Endothelial cell of umbilical vein (primary cell): ENCODE results near the gene GMPPB. TPM values are rescaled to one million over a fixed set of nuclear protein-coding genes. Genes with fewer than 3 reads are reported as not detected.

ENCODE experiments used
- BruUV-seq: library from RNA; stranded (reverse); fragments of 400-500 nt; replicated peaks from 2 replicates; lab custom pipeline; 2021; lab: Mats Ljungman, UMichigan
- CTCF ChIA-PET: fragments of 300-600, 350-600 bp; sonication (Branson Sonifier 250); formaldehyde crosslinking; loops from one replicate; lab custom pipeline; 2021; ENCODE audit warnings: antibody characterized with exemption, inconsistent platforms; lab: Charles Lee
- POLR2A ChIA-PET: fragments of 300-600, 350-600 bp; sonication (Branson Sonifier 250); formaldehyde crosslinking; loops from one replicate; lab custom pipeline; 2021; ENCODE audit warnings: antibody characterized with exemption, inconsistent platforms; lab: Charles Lee
- DNase-seq: peaks from one replicate; pipeline ENCODE4 v3.0.0-alpha.2; 2011; ENCODE audit warnings: low read depth, low spot score
- FAIRE-seq: peaks from 2 replicates; lab custom pipeline; 2011; peaks lifted over from hg19 to GRCh38; lab: Jason Lieb, UNC
- H2AFZ ChIP-seq: 2 replicates; pipeline ENCODE4 v1.6.0; 2012; ENCODE audit warnings: low read depth, low read length, control low read depth, inconsistent platforms
- H3K27ac ChIP-seq: 2 replicates; pipeline ENCODE4 v1.5.1; 2011; ENCODE audit warnings: low read depth, mild to moderate bottlenecking, control low read depth, low read length, moderate library complexity; ENCODE audit not compliant: insufficient read depth
- H3K27me3 ChIP-seq, 2 experiments: 2 replicates each; pipeline versions ENCODE4 v1.6.0 to v1.6.1; 2011; ENCODE audit warnings: low read length in 2 of 2, mixed read lengths in 1 of 2; ENCODE audit not compliant: control insufficient read depth in 2 of 2, insufficient read depth in 2 of 2
- H3K36me3 ChIP-seq, 2 experiments: 2 replicates in 1 of 2; 3 replicates in 1 of 2; pipeline ENCODE4 v1.5.1; 2011; ENCODE audit warnings: low read length in 2 of 2, mild to moderate bottlenecking in 1 of 2, moderate library complexity in 1 of 2; ENCODE audit not compliant: control insufficient read depth in 2 of 2, insufficient read depth in 2 of 2; ENCODE audit errors: extremely low read depth in 1 of 2
- H3K4me1 ChIP-seq: 3 replicates; pipeline ENCODE4 v1.5.1; 2011; ENCODE audit warnings: mild to moderate bottlenecking, low read length; ENCODE audit not compliant: control insufficient read depth, insufficient read depth; ENCODE audit errors: extremely low read depth
- H3K4me2 ChIP-seq: 2 replicates; pipeline ENCODE4 v1.6.1; 2011; ENCODE audit warnings: low read length, control low read depth, mixed read lengths; ENCODE audit not compliant: insufficient read depth
- H3K4me3 ChIP-seq, 3 experiments: fragments of 200-600 bp in 1 of 3; sonication (generic), shearing (Covaris generic) in 1 of 3; replicated peaks in 1 of 3; 2 replicates each; pipeline ENCODE4 v1.5.1; 2011 to 2016; ENCODE audit warnings: control low read depth in 3 of 3, low read length in 3 of 3, mild to moderate bottlenecking in 2 of 3, inconsistent platforms in 1 of 3, low read depth in 1 of 3, moderate library complexity in 1 of 3; ENCODE audit not compliant: insufficient read depth in 1 of 3
- H3K79me2 ChIP-seq: 2 replicates; pipeline ENCODE4 v1.6.0; 2012; ENCODE audit warnings: low read length, inconsistent platforms; ENCODE audit not compliant: control insufficient read depth, insufficient read depth
- H3K9ac ChIP-seq: replicated peaks from 2 replicates; pipeline ENCODE3; 2011; ENCODE audit warnings: low read length, control low read depth; ENCODE audit not compliant: insufficient read depth; ENCODE audit errors: extremely low read depth
- H3K9me1 ChIP-seq: replicated peaks from 3 replicates; pipeline ENCODE4 v1.6.0; 2011; ENCODE audit warnings: mild to moderate bottlenecking, low read length; ENCODE audit not compliant: control insufficient read depth, insufficient read depth; ENCODE audit errors: extremely low read depth
- H3K9me3 ChIP-seq: replicated peaks from 2 replicates; pipeline ENCODE4 v1.5.1; 2012; ENCODE audit warnings: low read length, inconsistent platforms; ENCODE audit not compliant: control insufficient read depth, insufficient read depth
- H4K20me1 ChIP-seq: replicated peaks from 2 replicates; pipeline ENCODE3; 2011; ENCODE audit warnings: mild to moderate bottlenecking, low read length; ENCODE audit not compliant: control insufficient read depth, insufficient read depth; ENCODE audit errors: extremely low read depth
- EZH2 ChIP-seq: IDR thresholded peaks from 2 replicates; pipeline ENCODE4 v1.6.1; 2012; ENCODE audit warnings: borderline replicate concordance, low read depth, mild to moderate bottlenecking, moderate library complexity, low read length, inconsistent platforms; ENCODE audit not compliant: severe bottlenecking
- FOS ChIP-seq: IDR thresholded peaks from 2 replicates; pipeline ENCODE4 v1.6.1; 2011; ENCODE audit warnings: mild to moderate bottlenecking, low read length, moderate library complexity, borderline replicate concordance; ENCODE audit not compliant: insufficient read depth
- GATA2 ChIP-seq: IDR thresholded peaks from 2 replicates; pipeline ENCODE4 v1.7.0; 2011; ENCODE audit warnings: low read depth, mild to moderate bottlenecking, moderate library complexity, mixed read lengths, low read length; ENCODE audit not compliant: insufficient read length, insufficient read depth
- JUN ChIP-seq: IDR thresholded peaks from 2 replicates; pipeline ENCODE4 v1.6.1; 2011; ENCODE audit warnings: borderline replicate concordance, low read depth; ENCODE audit not compliant: insufficient read length, insufficient read depth
- MYC ChIP-seq: IDR thresholded peaks from one replicate; pipeline ENCODE4 v1.6.1; 2011; ENCODE audit warnings: mild to moderate bottlenecking, low read depth, low read length
- POLR2A ChIP-seq: IDR thresholded peaks from 2 replicates; pipeline ENCODE4 v1.6.1; 2012; ENCODE audit warnings: low read depth, mild to moderate bottlenecking, control low read depth, low read length
- POLR2AphosphoS5 ChIP-seq: IDR thresholded peaks from 2 replicates; pipeline ENCODE4 v1.6.1; 2012; ENCODE audit warnings: low read depth, mild to moderate bottlenecking, control low read depth, low read length, moderate library complexity; ENCODE audit not compliant: insufficient read depth
- dilution Hi-C: fragments of 300-500 bp; cut with MboI; formaldehyde crosslinking; loops from one replicate; pipeline ENCODE4 v1.15.0; 2019; ENCODE audit warnings: low sequenced_read_pairs; ENCODE audit not compliant: extremely low pct_ligation_motif_present
- intact Hi-C: fragments of 100-400 bp; cut with micrococcal nuclease; formaldehyde crosslinking; loops from one replicate; pipeline ENCODE4 v1.10.0; 2022
- polyA plus RNA-seq, 4 experiments: library from polyadenylated mRNA; depleted of rRNA in 3 of 4; stranded (reverse) in 3 of 4; unstranded in 1 of 4; fragments of >200 nt; gene quantifications; 2 replicates each; pipeline versions ENCODE4 v1.2.1 to v1.2.3, GENCODE V29; 2011 to 2012; ENCODE audit warnings: missing spikeins in 1 of 4
- total RNA-seq: library from RNA; stranded (reverse); gene quantifications from 2 replicates; pipeline ENCODE4 v1.2.3, GENCODE V29; 2021
- TF ChIP-seq, protein P1 (sequence below), 2 donors: IDR thresholded peaks; 1 replicate in 1 of 2; 2 replicates in 1 of 2; pipeline ENCODE4 v1.5.1; 2011; ENCODE audit warnings: low read length in 2 of 2, mild to moderate bottlenecking in 2 of 2, moderate library complexity in 2 of 2, control low read depth in 1 of 2, inconsistent platforms in 1 of 2, low read depth in 1 of 2; ENCODE audit not compliant: insufficient read depth in 1 of 2; ENCODE audit errors: extremely low read depth in 1 of 2
- TF ChIP-seq, protein P2 (sequence below): IDR thresholded peaks from 2 replicates; pipeline ENCODE4 v1.6.1; 2011; ENCODE audit not compliant: insufficient read depth, insufficient read length

The GMPPB gene
- total and polyA plus RNA-seq, 2 donors (not counting 3 experiments of a cell fraction or from before 2014, with no cell fraction given): 52.5 to 62.0 TPM

DNA sequence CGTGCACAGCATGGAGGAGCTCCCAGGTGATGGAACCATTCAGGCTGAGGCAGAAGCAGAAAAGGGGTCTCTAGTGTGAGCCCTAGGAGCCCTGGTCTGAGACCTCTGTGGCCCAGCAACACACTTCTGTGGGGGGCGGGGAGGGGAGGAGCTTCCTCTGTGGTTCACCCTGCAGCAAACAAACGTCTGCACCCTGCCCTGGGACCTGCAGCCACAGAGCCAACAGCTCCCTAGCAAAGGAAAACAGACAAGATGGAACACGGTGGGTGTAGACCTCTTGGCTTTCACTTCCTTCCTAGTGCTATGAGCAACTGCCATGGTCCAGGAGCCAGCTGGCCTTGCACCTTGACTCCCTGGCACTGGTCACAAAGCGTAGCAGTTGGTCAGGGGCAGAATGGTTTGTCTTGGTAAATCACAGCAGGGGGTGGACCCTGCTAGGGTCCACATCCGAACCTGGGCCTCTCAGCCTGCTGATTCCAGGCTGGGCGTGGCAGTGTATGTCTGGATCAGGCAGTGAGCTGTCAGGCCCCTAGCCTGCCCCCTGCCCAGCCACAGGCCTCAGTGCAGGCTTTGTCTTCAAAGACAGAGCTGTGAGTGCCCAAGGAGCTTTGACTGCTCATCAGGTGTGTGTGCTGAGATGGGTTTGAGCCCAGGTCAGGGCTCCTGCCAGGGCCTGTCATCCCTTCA, 11.0 kb downstream of the GMPPB start:
- peaks cover 0 to 3% of the 10 kb centered on the region in 2 experiments for H3K36me3 ChIP-seq
- BruUV-seq: no TSS peak
- no peaks in the 10 kb centered on the region for H3K9me1 ChIP-seq
- H3K9me3 ChIP-seq: no peaks in the 10 kb centered on the region
- H3K4me3 ChIP-seq: no peak overlapping the region
- H4K20me1 ChIP-seq: no peaks in the 10 kb centered on the region
- no peak overlapping the region for H2AFZ ChIP-seq
- no peaks in the 10 kb centered on the region for H3K79me2 ChIP-seq
- no peaks in the 10 kb centered on the region for H3K4me1 ChIP-seq
- CTCF ChIA-PET: interaction anchor here (0.7 to 1.1 kb wide), 3 partner anchors 10 to 173 kb away, joined by 3 read pairs; no protein-coding TSS in a partner anchor
- no peaks in the 10 kb centered on the region for H3K27me3 ChIP-seq
- no peak overlapping the region for H3K4me2 ChIP-seq
- FAIRE-seq (no peak), DNase-seq (no peak)
- H3K27ac ChIP-seq: no peak overlapping the region
- POLR2A ChIA-PET: no interaction called here
- dilution Hi-C loops (no loop called here), intact Hi-C loops (no loop called here)
- no peak overlapping the region for H3K9ac ChIP-seq
- TF ChIP-seq POLR2AphosphoS5 (no peak), JUN (no peak), POLR2A (no peak), FOS (no peak), EZH2 (no peak), GATA2 (no peak), MYC (no peak)
- TF ChIP-seq, protein P1, sequence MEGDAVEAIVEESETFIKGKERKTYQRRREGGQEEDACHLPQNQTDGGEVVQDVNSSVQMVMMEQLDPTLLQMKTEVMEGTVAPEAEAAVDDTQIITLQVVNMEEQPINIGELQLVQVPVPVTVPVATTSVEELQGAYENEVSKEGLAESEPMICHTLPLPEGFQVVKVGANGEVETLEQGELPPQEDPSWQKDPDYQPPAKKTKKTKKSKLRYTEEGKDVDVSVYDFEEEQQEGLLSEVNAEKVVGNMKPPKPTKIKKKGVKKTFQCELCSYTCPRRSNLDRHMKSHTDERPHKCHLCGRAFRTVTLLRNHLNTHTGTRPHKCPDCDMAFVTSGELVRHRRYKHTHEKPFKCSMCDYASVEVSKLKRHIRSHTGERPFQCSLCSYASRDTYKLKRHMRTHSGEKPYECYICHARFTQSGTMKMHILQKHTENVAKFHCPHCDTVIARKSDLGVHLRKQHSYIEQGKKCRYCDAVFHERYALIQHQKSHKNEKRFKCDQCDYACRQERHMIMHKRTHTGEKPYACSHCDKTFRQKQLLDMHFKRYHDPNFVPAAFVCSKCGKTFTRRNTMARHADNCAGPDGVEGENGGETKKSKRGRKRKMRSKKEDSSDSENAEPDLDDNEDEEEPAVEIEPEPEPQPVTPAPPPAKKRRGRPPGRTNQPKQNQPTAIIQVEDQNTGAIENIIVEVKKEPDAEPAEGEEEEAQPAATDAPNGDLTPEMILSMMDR (IDR thresholded peaks at IDR 0.05; ENCODE audit: extremely low read depth in 1 of 2, insufficient read depth in 1 of 2, low read depth in 1 of 2, low read length in 2 of 2): no peak
- TF ChIP-seq, protein P2, sequence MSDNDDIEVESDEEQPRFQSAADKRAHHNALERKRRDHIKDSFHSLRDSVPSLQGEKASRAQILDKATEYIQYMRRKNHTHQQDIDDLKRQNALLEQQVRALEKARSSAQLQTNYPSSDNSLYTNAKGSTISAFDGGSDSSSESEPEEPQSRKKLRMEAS: no peak
